Measurements from ENCODE around the gene PCDHA10.
"Not testable (repeated sequence)": the region's sequence is repeated elsewhere in the genome, so short reads cannot be mapped to it uniquely, and the experiment has no call there.

The PCDHA10 gene

DNA sequence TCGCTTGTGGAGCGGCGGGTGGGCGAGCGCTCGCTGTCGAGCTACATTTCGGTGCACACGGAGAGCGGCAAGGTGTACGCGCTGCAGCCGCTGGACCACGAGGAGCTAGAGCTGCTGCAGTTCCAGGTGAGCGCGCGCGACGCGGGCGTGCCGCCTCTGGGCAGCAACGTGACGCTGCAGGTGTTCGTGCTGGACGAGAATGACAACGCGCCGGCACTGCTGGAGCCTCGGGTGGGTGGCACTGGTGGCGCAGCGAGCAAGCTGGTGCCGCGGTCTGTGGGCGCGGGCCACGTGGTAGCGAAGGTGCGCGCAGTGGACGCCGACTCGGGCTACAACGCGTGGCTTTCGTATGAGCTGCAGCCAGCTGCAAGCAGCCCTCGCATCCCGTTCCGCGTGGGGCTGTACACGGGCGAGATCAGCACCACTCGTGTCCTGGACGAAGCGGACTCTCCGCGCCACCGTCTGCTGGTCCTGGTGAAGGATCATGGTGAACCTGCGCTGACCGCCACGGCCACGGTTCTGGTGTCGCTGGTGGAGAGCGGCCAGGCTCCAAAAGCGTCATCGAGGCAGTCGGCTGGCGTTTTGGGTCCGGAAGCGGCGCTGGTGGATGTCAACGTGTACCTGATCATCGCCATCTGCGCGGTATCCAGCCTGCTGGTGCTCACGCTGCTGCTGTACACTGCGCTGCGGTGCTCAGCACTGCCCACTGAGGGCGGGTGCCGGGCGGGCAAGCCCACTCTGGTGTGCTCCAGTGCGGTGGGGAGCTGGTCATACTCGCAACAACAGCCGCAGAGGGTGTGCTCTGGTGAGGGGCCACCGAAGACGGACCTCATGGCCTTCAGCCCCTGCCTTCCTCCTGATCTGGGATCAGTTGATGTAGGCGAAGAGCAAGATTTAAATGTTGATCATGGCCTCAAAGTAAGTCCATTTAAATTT is 12.6 kb upstream of the PCDHA10 start:
- no peak for DNase-seq

DNA sequence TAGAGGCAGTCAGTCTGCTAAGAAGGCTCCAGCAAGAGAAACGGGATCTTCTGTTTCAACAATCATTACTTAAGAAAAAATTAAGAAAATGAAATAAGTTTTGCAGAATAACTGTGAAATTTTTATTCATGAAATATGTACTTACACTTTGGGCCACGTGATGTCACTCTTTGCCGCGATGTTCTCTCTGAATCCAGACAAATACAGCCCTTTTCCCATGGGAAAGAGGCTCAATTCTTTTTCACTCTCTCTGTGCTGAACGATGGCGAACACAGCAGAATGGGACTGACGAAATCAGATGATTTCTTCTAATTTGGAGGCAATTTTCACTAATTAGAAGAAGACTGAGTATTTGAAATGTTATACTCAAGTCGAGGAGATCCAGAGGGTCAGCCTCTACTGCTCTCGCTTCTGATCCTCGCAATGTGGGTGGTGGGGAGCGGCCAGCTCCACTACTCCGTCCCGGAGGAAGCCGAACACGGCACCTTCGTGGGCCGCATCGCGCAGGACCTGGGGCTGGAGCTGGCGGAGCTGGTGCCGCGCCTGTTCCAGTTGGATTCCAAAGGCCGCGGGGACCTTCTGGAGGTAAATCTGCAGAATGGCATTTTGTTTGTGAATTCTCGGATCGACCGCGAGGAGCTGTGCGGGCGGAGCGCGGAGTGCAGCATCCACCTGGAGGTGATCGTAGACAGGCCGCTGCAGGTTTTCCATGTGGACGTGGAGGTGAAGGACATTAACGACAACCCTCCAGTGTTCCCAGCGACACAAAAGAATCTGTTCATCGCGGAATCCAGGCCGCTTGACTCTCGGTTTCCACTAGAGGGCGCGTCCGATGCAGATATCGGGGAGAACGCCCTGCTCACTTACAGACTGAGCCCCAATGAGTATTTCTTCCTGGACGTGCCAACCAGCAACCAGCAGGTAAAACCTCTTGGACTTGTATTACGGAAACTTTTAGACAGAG is 7.3 kb upstream of the PCDHA10 start, which contains the start of gene PCDHA9:
Gene PCDHA9 (plus strand): TSS at position 244 of the 964 bp plus-strand sequence. CDS start 114 bp downstream, at position 358.
- DNase-seq: not testable (repeated sequence)

- not testable (repeated sequence) for DNase-seq
These were observed 5.7 kb upstream of the PCDHA10 start for GRCh38 chr5:140849831-140850634.

GRCh38 chr5:140857177-140857986 is 1.7 kb downstream of the PCDHA10 start:
- no peak for DNase-seq

GRCh38 chr5:140857987-140858240 is 2.2 kb downstream of the PCDHA10 start:
- no peak for DNase-seq

- no peak for DNase-seq
These were observed 7.0 kb downstream of the PCDHA10 start for GRCh38 chr5:140862441-140863295.

- no peak for DNase-seq
These were observed 13.2 kb downstream of the PCDHA10 start, which contains the start of gene PCDHA11 for GRCh38 chr5:140868721-140869554. Gene PCDHA11, plus strand, starts transcription at chr5:140868957. Its CDS starts 147 bp downstream, at chr5:140869104.

DNA sequence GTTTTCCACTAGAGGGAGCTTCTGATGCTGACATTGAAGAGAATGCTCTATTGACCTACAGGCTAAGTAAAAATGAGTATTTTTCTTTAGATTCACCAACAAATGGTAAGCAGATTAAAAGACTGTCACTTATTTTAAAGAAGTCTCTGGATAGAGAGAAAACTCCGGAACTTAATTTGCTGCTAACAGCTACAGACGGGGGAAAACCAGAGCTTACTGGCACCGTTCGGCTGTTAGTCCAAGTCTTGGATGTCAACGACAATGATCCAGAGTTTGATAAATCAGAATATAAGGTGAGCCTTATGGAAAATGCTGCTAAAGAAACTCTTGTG is 13.8 kb downstream of the PCDHA10 start:
- no peak for DNase-seq

GRCh38 chr5:140870221-140871201 is 14.8 kb downstream of the PCDHA10 start:
- DNase-seq: no peak

GRCh38 chr5:140875085-140876065 is 19.7 kb downstream of the PCDHA10 start, which contains the start of gene PCDHA12:
Gene PCDHA12, plus strand, starts transcription at chr5:140875308. Its CDS starts 165 bp downstream, at chr5:140875473.
- DNase-seq: no peak

DNA sequence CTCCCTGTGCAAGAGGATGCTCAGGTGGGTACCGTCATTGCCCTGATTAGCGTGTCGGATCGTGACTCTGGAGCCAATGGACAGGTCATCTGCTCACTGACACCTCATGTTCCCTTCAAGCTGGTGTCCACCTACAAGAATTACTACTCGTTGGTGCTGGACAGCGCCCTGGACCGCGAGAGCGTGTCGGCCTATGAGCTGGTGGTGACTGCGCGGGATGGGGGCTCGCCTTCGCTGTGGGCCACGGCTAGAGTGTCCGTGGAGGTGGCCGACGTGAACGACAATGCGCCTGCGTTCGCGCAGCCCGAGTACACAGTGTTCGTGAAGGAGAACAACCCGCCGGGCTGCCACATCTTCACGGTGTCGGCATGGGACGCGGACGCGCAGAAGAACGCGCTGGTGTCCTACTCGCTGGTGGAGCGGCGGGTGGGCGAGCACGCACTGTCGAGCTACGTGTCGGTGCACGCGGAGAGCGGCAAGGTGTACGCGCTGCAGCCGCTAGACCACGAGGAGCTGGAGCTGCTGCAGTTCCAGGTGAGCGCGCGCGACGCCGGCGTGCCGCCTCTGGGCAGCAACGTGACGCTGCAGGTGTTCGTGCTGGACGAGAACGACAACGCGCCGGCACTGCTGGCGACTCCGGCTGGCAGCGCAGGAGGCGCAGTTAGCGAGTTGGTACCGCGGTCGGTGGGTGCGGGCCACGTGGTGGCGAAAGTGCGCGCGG is 21.0 kb downstream of the PCDHA10 start:
- DNase-seq: not testable (repeated sequence)

GRCh38 chr5:140877262-140877581 is 21.5 kb downstream of the PCDHA10 start:
- DNase-seq: no peak

DNA sequence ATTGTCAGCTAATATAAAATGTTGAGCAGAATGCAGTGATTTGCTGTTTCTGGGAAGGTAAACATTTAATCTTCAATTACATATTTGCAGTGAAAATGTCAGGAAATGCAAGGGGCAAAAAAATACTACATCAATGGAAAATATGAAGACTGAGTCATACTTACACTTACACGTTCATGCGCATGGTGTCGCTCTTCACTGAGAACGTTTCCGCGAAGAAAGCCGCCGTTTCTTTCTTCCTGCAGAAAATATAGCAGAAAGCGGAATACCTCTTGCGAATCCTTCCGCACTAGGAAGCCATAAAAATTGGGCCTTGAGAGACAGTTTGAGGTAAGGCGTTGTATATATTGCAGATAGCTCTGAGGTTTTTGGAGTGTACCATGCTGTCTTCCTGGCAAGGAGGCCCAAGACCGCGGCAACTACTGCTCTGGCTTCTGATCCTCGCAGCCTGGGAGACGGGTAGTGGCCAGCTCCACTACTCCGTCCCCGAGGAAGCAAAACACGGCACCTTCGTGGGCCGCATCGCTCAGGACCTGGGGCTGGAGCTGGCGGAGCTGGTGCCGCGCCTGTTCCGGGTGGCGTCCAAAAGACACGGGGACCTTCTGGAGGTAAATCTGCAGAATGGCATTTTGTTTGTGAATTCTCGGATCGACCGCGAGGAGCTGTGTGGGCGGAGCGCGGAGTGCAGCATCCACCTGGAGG is 26.3 kb downstream of the PCDHA10 start, which contains the start of gene PCDHA13:
Gene PCDHA13 (plus strand): TSS at position 236 of the 702 bp plus-strand sequence. CDS start 145 bp downstream, at position 381.
- DNase-seq: no peak

GRCh38 chr5:140882591-140882899 is 26.8 kb downstream of the PCDHA10 start:
- DNase-seq: no peak

GRCh38 chr5:140883373-140883772 is 27.7 kb downstream of the PCDHA10 start:
- no peak for DNase-seq
